ENCODE data around the gene GAA. TPM values are rescaled to one million over a fixed set of nuclear protein-coding genes. Genes with fewer than 3 reads are reported as not detected.

GAA gene
- total and polyA plus RNA-seq, 2 of the 13 experiments (the other 11 are each of a cell fraction or from before 2014, with no cell fraction given): 21.6 to 36.4 TPM

DNA sequence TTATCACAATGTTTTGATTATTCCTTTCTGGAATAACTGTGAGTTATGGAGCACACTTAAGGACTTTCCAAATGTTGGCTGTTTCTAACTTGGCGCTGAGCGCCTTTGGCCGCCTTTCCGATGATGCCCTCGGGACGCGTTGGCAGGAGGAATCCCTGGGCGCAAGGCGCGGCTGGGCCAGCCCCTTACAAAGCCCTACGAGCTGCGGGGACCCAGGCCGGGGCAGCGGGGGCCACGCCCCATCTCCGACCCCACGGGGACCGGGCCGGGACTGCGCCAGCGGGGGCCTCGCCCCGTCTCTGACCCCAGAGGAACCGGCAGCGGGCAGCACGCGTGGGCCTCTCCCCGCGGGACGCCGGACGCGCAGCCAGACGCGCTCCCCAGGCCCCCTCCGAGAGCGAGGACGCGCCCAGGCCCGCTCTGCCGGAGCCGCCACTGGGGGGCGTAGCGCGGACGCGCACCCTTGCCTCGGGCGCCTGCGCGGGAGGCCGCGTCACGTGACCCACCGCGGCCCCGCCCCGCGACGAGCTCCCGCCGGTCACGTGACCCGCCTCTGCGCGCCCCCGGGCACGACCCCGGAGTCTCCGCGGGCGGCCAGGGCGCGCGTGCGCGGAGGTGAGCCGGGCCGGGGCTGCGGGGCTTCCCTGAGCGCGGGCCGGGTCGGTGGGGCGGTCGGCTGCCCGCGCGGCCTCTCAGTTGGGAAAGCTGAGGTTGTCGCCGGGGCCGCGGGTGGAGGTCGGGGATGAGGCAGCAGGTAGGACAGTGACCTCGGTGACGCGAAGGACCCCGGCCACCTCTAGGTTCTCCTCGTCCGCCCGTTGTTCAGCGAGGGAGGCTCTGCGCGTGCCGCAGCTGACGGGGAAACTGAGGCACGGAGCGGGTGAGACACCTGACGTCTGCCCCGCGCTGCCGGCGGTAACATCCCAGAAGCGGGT lies at the start of gene GAA (continued):
- TF ChIP-seq, protein P1, sequence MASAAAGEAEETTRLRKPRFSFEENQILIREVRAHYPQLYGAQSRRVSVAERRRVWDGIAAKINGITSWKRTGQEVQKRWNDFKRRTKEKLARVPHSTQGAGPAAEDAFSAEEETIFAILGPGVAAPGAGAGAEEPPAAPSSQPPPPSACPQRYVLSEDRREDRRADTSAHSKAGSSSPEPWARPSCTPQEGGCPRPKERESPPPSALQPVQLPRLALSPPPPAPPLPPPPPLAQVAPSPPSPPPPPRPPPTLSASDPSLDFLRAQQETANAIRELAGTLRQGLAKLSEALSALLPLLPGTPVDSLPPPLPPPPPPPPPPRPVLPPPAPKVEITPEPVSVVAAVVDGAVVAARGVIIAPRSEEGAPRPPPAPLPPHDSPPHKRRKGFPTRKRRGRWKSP (CRISPR knock-in tag; IDR thresholded peaks at IDR 0.05): peak; percentile 56
- peak; percentile 17; the same call in 1 of the 2 replicates for TF ChIP-seq HNF4G (IDR thresholded peaks at IDR 0.05; ENCODE audit: borderline replicate concordance, low read depth, low read length)
- peak; percentile 37 for TF ChIP-seq HNF4G (CRISPR knock-in tag; IDR thresholded peaks at IDR 0.05; ENCODE audit: borderline replicate concordance, low read depth)
- TF ChIP-seq ZNF766 (CRISPR knock-in tag; IDR thresholded peaks at IDR 0.05; ENCODE audit: borderline replicate concordance): no peak; the same call in 1 of the 2 replicates
- TF ChIP-seq ZNF225 (CRISPR knock-in tag; IDR thresholded peaks at IDR 0.05): no peak; the same call in 1 of the 2 replicates
- TF ChIP-seq, protein P2, sequence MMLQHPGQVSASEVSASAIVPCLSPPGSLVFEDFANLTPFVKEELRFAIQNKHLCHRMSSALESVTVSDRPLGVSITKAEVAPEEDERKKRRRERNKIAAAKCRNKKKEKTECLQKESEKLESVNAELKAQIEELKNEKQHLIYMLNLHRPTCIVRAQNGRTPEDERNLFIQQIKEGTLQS (CRISPR knock-in tag; IDR thresholded peaks at IDR 0.05): peak; percentile 36; the same call in 1 of the 2 replicates
- TF ChIP-seq, protein P3, sequence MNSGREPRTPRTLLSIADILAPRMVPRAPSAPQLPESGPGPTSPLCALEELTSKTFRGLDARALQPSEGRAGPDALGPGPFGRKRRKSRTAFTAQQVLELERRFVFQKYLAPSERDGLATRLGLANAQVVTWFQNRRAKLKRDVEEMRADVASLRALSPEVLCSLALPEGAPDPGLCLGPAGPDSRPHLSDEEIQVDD (CRISPR knock-in tag; IDR thresholded peaks at IDR 0.05; ENCODE audit: borderline replicate concordance): no peak; the same call in 1 of the 2 replicates
- TF ChIP-seq MED8 (CRISPR knock-in tag; IDR thresholded peaks at IDR 0.05; ENCODE audit: insufficient replicate concordance): no peak
- peak; percentile 79; the same call in 1 of the 2 replicates for TF ChIP-seq TARDBP (CRISPR knock-in tag; IDR thresholded peaks at IDR 0.05)
- TF ChIP-seq PLRG1 (conservative IDR thresholded peaks at IDR 0.05): no peak
- TF ChIP-seq ZNF235 (CRISPR knock-in tag; IDR thresholded peaks at IDR 0.05; ENCODE audit: borderline replicate concordance): no peak
- peak; percentile 94 for TF ChIP-seq ZFX (CRISPR knock-in tag; IDR thresholded peaks at IDR 0.05; ENCODE audit: low read depth)
- no peak for TF ChIP-seq BRD4 (CRISPR knock-in tag; IDR thresholded peaks at IDR 0.05)
- peak; percentile 61; the same call in 1 of the 2 replicates for TF ChIP-seq KDM5B (CRISPR knock-in tag; IDR thresholded peaks at IDR 0.05; ENCODE audit: borderline replicate concordance)
- TF ChIP-seq MYNN (CRISPR knock-in tag; IDR thresholded peaks at IDR 0.05; ENCODE audit: low read depth): no peak
- TF ChIP-seq KDM5A (IDR thresholded peaks at IDR 0.05; ENCODE audit: borderline replicate concordance, low read length): no peak
- TF ChIP-seq, protein P4, sequence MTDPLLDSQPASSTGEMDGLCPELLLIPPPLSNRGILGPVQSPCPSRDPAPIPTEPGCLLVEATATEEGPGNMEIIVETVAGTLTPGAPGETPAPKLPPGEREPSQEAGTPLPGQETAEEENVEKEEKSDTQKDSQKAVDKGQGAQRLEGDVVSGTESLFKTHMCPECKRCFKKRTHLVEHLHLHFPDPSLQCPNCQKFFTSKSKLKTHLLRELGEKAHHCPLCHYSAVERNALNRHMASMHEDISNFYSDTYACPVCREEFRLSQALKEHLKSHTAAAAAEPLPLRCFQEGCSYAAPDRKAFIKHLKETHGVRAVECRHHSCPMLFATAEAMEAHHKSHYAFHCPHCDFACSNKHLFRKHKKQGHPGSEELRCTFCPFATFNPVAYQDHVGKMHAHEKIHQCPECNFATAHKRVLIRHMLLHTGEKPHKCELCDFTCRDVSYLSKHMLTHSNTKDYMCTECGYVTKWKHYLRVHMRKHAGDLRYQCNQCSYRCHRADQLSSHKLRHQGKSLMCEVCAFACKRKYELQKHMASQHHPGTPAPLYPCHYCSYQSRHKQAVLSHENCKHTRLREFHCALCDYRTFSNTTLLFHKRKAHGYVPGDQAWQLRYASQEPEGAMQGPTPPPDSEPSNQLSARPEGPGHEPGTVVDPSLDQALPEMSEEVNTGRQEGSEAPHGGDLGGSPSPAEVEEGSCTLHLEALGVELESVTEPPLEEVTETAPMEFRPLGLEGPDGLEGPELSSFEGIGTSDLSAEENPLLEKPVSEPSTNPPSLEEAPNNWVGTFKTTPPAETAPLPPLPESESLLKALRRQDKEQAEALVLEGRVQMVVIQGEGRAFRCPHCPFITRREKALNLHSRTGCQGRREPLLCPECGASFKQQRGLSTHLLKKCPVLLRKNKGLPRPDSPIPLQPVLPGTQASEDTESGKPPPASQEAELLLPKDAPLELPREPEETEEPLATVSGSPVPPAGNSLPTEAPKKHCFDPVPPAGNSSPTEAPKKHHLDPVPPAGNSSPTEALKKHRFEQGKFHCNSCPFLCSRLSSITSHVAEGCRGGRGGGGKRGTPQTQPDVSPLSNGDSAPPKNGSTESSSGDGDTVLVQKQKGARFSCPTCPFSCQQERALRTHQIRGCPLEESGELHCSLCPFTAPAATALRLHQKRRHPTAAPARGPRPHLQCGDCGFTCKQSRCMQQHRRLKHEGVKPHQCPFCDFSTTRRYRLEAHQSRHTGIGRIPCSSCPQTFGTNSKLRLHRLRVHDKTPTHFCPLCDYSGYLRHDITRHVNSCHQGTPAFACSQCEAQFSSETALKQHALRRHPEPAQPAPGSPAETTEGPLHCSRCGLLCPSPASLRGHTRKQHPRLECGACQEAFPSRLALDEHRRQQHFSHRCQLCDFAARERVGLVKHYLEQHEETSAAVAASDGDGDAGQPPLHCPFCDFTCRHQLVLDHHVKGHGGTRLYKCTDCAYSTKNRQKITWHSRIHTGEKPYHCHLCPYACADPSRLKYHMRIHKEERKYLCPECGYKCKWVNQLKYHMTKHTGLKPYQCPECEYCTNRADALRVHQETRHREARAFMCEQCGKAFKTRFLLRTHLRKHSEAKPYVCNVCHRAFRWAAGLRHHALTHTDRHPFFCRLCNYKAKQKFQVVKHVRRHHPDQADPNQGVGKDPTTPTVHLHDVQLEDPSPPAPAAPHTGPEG (CRISPR knock-in tag; IDR thresholded peaks at IDR 0.05): no peak
- TF ChIP-seq, protein P5, sequence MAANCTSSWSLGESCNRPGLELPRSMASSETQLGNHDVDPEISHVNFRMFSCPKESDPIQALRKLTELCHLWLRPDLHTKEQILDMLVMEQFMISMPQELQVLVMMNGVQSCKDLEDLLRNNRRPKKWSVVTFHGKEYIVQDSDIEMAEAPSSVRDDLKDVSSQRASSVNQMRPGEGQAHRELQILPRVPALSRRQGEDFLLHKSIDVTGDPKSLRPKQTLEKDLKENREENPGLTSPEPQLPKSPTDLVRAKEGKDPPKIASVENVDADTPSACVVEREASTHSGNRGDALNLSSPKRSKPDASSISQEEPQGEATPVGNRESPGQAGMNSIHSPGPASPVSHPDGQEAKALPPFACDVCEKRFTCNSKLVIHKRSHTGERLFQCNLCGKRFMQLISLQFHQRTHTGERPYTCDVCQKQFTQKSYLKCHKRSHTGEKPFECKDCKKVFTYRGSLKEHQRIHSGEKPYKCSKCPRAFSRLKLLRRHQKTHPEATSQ (CRISPR knock-in tag; IDR thresholded peaks at IDR 0.05; ENCODE audit: borderline replicate concordance): no peak
- peak; percentile 90 for TF ChIP-seq HOXA3 (CRISPR knock-in tag; IDR thresholded peaks at IDR 0.05)

Data from HepG2 (cell line).